Esophagus muscularis mucosa (tissue), 4 donors: ENCODE results near the gene CHCHD6.

Source experiments
- CTCF ChIP-seq, 3 experiments: fragments of 200-600 bp in 2 of 3; fragments of 450-650 bp in 1 of 3; sonication (generic) in 2 of 3; IDR thresholded peaks; one replicate each; pipeline ENCODE4 v1.5.1; 2017 to 2019; ENCODE audit warnings: antibody characterized with exemption in 3 of 3, mild to moderate bottlenecking in 2 of 3, moderate library complexity in 1 of 3
- EP300 ChIP-seq: sonication (generic); formaldehyde crosslinking; IDR thresholded peaks from one replicate; pipeline ENCODE4 v1.6.1; 2017; ENCODE audit warnings: antibody characterized with exemption
- POLR2A ChIP-seq: fragments of 450-650 bp; IDR thresholded peaks from one replicate; pipeline ENCODE4 v1.6.1; 2017; ENCODE audit warnings: antibody characterized with exemption, moderate library complexity, mild to moderate bottlenecking, low read depth
- POLR2AphosphoS5 ChIP-seq, 2 donors: sonication (generic); formaldehyde crosslinking; IDR thresholded peaks; one replicate each; pipeline ENCODE4 v1.6.1; 2017; ENCODE audit warnings: antibody characterized with exemption in 2 of 2

DNA sequence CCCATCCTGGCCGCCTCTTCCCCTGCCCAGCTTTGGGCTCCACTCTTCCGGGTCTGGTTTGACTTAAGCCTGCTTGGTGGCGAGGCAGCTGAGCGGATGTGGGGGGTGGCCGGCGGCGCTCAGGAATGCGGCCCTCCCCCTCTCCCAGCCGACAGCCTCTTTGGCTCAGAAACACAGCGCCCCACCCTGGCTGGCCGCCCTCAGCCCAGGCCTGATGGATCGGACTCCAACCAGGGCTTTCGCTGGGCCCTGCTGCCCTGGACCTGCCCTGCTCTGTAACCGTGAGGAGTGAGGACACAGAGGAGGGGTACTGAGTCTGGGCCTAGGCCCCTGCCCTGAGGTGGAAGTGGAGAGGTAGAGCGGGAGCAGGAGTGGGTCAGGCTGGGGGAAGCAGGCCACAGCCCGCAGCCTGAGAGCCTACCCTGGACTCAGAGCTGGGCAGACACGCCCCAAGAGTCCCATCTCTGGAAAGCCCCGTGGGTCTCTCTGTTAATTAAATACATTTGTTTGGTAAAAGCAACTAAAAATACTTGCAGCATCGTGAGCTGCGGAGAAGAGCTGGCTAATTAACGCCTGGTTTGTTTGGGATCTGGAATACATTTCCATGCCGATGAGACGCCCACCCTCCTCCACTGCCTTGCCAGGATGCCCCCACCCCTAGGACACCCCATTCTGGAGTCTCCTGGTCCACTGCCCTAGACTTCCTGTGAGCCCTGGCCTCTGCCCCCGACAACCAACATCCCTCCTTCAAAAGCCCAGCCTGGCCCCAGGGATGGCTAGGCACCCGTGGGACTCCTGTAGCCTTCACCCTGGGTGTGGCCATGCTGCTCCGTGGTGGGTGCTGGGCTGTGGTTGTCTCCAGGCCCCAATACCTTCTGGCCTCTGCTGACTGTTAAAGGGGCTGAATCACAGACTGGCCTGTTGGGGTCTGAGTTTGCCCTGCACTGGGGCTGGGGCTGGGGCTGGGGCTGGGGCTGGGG, 298.4 kb downstream of the CHCHD6 start:
- TF ChIP-seq CTCF (IDR thresholded peaks at IDR 0.05) (peak; percentile 40 to 43 (median 41)), POLR2AphosphoS5 (IDR thresholded peaks at IDR 0.05) (peak; percentile 70 to 72), POLR2A (no peak), EP300 (no peak)
